ENCODE data around the gene IFITM2. TPM values are rescaled to one million over a fixed set of nuclear protein-coding genes. Genes with fewer than 3 reads are reported as not detected.

IFITM2 gene
- polyA plus RNA-seq, 1 donor (not counting 4 experiments of a cell fraction or from before 2014, with no cell fraction given): 83.0 TPM

GRCh38 chr11:292211-293121, 15.2 kb upstream of the IFITM2 start:
- Histone ChIP-seq H3K4me3 (ENCODE audit: control insufficient read depth in 2 of 3, extremely low read depth in 1 of 3, insufficient read depth in 2 of 3, low read depth in 1 of 3, low read length in 3 of 3) (no peak overlapping the region), H3K27ac (ENCODE audit: control insufficient read depth, insufficient read depth, low read length) (no peak overlapping the region), H3K79me2 (ENCODE audit: control insufficient read depth, insufficient read depth, low read length) (no peaks in the 10 kb centered on the region), H3K9me1 (ENCODE audit: control insufficient read depth, extremely low read depth, insufficient read depth, low read length) (no peaks in the 10 kb centered on the region), H4K20me1 (ENCODE audit: control insufficient read depth, extremely low read depth, insufficient read depth, low read length) (no peaks in the 10 kb centered on the region), H3K27me3 (ENCODE audit: control insufficient read depth, extremely low read depth, insufficient read depth, low read length) (peaks cover 18% of the 10 kb centered on the region), H3K9me3 (ENCODE audit: control insufficient read depth, low read depth, low read length) (no peaks in the 10 kb centered on the region), H3K4me1 (ENCODE audit: control insufficient read depth, extremely low read depth, insufficient read depth, low read length) (peaks cover 7% of the 10 kb centered on the region), H3K36me3 (ENCODE audit: control insufficient read depth in 2 of 2, extremely low read depth in 1 of 2, insufficient read depth in 2 of 2, low read length in 2 of 2) (no peaks in the 10 kb centered on the region), H3K9ac (ENCODE audit: control insufficient read depth, extremely low read depth, insufficient read depth, low read length) (no peak overlapping the region), H2AFZ (ENCODE audit: control insufficient read depth, low read length) (no peak overlapping the region), H3K4me2 (ENCODE audit: control insufficient read depth, extremely low read depth, insufficient read depth, low read depth, low read length) (no peak overlapping the region)
- DNase-seq (ENCODE audit: low read depth, low spot score): no peak
- FAIRE-seq: no peak
- no peak for TF ChIP-seq CTCF (optimal IDR thresholded peaks at IDR 0.05 in 1 of 3, IDR thresholded peaks at IDR 0.05 in 1 of 3, conservative IDR thresholded peaks at IDR 0.05 in 1 of 3; ENCODE audit: extremely low read depth in 1 of 3, insufficient read depth in 2 of 3, low read length in 3 of 3)
- no peak for TF ChIP-seq EZH2 (IDR thresholded peaks at IDR 0.05; ENCODE audit: low read length)
- dilution Hi-C loops (cut with MboI; ENCODE audit: extremely low pct_ligation_motif_present, low sequenced_read_pairs): no loop called here

- Histone ChIP-seq H3K9me1 (ENCODE audit: control insufficient read depth, extremely low read depth, insufficient read depth, low read length) (no peaks in the 10 kb centered on the region), H3K27me3 (ENCODE audit: control insufficient read depth, extremely low read depth, insufficient read depth, low read length) (peaks cover 15% of the 10 kb centered on the region), H3K79me2 (ENCODE audit: control insufficient read depth, insufficient read depth, low read length) (no peaks in the 10 kb centered on the region), H3K4me3 (ENCODE audit: control insufficient read depth in 2 of 3, extremely low read depth in 1 of 3, insufficient read depth in 2 of 3, low read depth in 1 of 3, low read length in 3 of 3) (no peak overlapping the region), H3K36me3 (ENCODE audit: control insufficient read depth in 2 of 2, extremely low read depth in 1 of 2, insufficient read depth in 2 of 2, low read length in 2 of 2) (no peaks in the 10 kb centered on the region), H2AFZ (ENCODE audit: control insufficient read depth, low read length) (no peak overlapping the region), H3K4me2 (ENCODE audit: control insufficient read depth, extremely low read depth, insufficient read depth, low read depth, low read length) (no peak overlapping the region), H4K20me1 (ENCODE audit: control insufficient read depth, extremely low read depth, insufficient read depth, low read length) (no peaks in the 10 kb centered on the region), H3K4me1 (ENCODE audit: control insufficient read depth, extremely low read depth, insufficient read depth, low read length) (peaks cover 1% of the 10 kb centered on the region), H3K9ac (ENCODE audit: control insufficient read depth, extremely low read depth, insufficient read depth, low read length) (no peak overlapping the region), H3K9me3 (ENCODE audit: control insufficient read depth, low read depth, low read length) (no peaks in the 10 kb centered on the region), H3K27ac (ENCODE audit: control insufficient read depth, insufficient read depth, low read length) (no peak overlapping the region)
- DNase-seq (ENCODE audit: low read depth, low spot score): no peak
- dilution Hi-C loops (cut with MboI; ENCODE audit: extremely low pct_ligation_motif_present, low sequenced_read_pairs): no loop called here
- TF ChIP-seq CTCF (optimal IDR thresholded peaks at IDR 0.05 in 1 of 3, IDR thresholded peaks at IDR 0.05 in 1 of 3, conservative IDR thresholded peaks at IDR 0.05 in 1 of 3; ENCODE audit: extremely low read depth in 1 of 3, insufficient read depth in 2 of 3, low read length in 3 of 3) (no peak), EZH2 (IDR thresholded peaks at IDR 0.05; ENCODE audit: low read length) (no peak)
- no peak for FAIRE-seq
Measured at GRCh38 chr11:293271-293851, 14.3 kb upstream of the IFITM2 start.
